KMS-11 (cell line): ENCODE results near the gene VPS51.

ENCODE experiments used
- H2AFZ ChIP-seq: fragments of 200-600 bp; sonication (generic); 2 replicates; pipeline ENCODE4 v1.6.1; 2016; ENCODE audit warnings: antibody characterized with exemption, mixed run types, low read depth
- H3K27ac ChIP-seq: fragments of 200-600 bp; sonication (generic); 2 replicates; pipeline ENCODE4 v1.6.1; 2016; ENCODE audit warnings: mild to moderate bottlenecking, mixed run types
- H3K27me3 ChIP-seq: fragments of 200-600 bp; sonication (generic); 2 replicates; pipeline ENCODE4 v1.6.1; 2017; ENCODE audit warnings: mild to moderate bottlenecking, low read depth, mixed run types, moderate library complexity; ENCODE audit not compliant: insufficient read depth
- H3K36me3 ChIP-seq: fragments of 200-600 bp; sonication (generic); 2 replicates; pipeline ENCODE4 v1.6.1; 2017; ENCODE audit warnings: mild to moderate bottlenecking, mixed run types; ENCODE audit not compliant: insufficient read depth
- H3K4me1 ChIP-seq: fragments of 200-600 bp; sonication (generic); 2 replicates; pipeline ENCODE4 v1.6.1; 2016; ENCODE audit warnings: mild to moderate bottlenecking, low read depth, mixed run types; ENCODE audit not compliant: poor library complexity, severe bottlenecking
- H3K4me2 ChIP-seq: fragments of 200-600 bp; sonication (generic); 2 replicates; pipeline ENCODE4 v1.7.0; 2016; ENCODE audit warnings: mild to moderate bottlenecking, mixed run types
- H3K4me3 ChIP-seq: fragments of 200-600 bp; sonication (generic); IDR thresholded peaks from 2 replicates; pipeline ENCODE4 v1.6.1; 2017; ENCODE audit warnings: low read depth, low read length, mixed read lengths; ENCODE audit not compliant: insufficient read depth
- H3K79me2 ChIP-seq: fragments of 200-600 bp; sonication (generic); 2 replicates; pipeline ENCODE4 v1.6.1; 2016; ENCODE audit warnings: low read depth, mixed run types; ENCODE audit not compliant: insufficient read depth
- H3K9ac ChIP-seq: fragments of 200-600 bp; sonication (generic); 2 replicates; pipeline ENCODE4 v1.6.1; 2016; ENCODE audit warnings: mild to moderate bottlenecking, mixed run types
- H4K20me1 ChIP-seq: fragments of 200-600 bp; sonication (generic); 2 replicates; pipeline ENCODE4 v1.6.1; 2016; ENCODE audit warnings: mild to moderate bottlenecking, mixed run types; ENCODE audit not compliant: insufficient read depth
- TF ChIP-seq, protein P1 (sequence below): fragments of 200-600 bp; sonication (generic); conservative IDR thresholded peaks from 2 replicates; pipeline ENCODE4 v1.6.1; 2017; ENCODE audit warnings: low read depth, mild to moderate bottlenecking, antibody characterized with exemption, low read length, moderate library complexity, mixed read lengths

Gene VPS51

DNA sequence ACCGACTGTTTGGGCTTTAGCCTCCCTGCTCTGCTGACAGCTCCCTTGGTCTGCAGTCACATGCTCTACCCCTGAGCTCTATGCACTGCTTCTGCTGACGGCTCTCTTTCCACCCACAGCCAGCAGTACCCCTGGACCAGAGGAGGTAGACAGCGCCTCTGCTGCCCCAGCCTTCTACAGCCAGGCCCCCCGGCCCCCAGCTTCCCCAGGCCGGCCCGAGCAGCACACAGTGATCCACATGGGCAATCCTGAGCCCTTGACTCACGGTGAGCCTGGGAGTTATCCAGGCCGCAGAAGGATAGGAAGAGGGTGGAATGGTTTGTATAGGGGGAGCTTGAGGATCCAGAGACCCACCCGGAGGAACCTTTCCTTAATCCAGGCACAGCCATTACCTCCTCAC, 9.2 kb upstream of the VPS51 start:
- Histone ChIP-seq H2AFZ (no peak overlapping the region), H3K79me2 (peaks cover 38% of the 10 kb centered on the region), H3K4me1 (peaks cover 78% of the 10 kb centered on the region), H3K9ac (no peak overlapping the region), H3K27me3 (no peaks in the 10 kb centered on the region), H3K27ac (peak overlapping the region; percentile 82; the same call in 1 of the 2 replicates), H3K4me3 (no peak overlapping the region), H3K4me2 (no peak overlapping the region), H3K36me3 (no peaks in the 10 kb centered on the region), H4K20me1 (no peaks in the 10 kb centered on the region)
- TF ChIP-seq, protein P1, sequence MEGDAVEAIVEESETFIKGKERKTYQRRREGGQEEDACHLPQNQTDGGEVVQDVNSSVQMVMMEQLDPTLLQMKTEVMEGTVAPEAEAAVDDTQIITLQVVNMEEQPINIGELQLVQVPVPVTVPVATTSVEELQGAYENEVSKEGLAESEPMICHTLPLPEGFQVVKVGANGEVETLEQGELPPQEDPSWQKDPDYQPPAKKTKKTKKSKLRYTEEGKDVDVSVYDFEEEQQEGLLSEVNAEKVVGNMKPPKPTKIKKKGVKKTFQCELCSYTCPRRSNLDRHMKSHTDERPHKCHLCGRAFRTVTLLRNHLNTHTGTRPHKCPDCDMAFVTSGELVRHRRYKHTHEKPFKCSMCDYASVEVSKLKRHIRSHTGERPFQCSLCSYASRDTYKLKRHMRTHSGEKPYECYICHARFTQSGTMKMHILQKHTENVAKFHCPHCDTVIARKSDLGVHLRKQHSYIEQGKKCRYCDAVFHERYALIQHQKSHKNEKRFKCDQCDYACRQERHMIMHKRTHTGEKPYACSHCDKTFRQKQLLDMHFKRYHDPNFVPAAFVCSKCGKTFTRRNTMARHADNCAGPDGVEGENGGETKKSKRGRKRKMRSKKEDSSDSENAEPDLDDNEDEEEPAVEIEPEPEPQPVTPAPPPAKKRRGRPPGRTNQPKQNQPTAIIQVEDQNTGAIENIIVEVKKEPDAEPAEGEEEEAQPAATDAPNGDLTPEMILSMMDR: no peak

DNA sequence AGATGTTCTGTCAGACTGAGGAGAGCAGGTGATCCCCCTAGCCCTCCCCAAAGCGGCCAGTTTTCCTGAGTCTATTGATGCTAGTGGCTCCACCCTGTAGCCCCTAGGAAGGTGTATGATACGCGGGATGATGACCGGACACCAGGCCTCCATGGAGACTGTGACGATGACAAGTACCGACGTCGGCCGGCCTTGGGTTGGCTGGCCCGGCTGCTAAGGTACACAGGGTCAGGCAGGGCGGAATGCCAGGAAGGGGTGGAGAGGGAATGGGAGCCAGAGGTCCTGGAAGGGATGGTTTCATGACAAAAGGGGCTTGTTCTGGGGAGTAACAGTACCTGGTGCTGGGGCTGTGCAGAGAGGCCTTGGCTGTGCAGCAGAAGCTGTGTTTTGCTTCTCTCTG, 8.8 kb upstream of the VPS51 start:
- Histone ChIP-seq H3K4me1 (peaks cover 78% of the 10 kb centered on the region), H4K20me1 (no peaks in the 10 kb centered on the region), H3K4me3 (no peak overlapping the region), H3K27me3 (no peaks in the 10 kb centered on the region), H3K79me2 (peaks cover 34% of the 10 kb centered on the region), H2AFZ (no peak overlapping the region), H3K27ac (peak overlapping the region; percentile 82; the same call in 1 of the 2 replicates), H3K36me3 (no peaks in the 10 kb centered on the region), H3K9ac (no peak overlapping the region), H3K4me2 (no peak overlapping the region; the same call in 1 of the 2 replicates)
- TF ChIP-seq, protein P1: no peak

DNA sequence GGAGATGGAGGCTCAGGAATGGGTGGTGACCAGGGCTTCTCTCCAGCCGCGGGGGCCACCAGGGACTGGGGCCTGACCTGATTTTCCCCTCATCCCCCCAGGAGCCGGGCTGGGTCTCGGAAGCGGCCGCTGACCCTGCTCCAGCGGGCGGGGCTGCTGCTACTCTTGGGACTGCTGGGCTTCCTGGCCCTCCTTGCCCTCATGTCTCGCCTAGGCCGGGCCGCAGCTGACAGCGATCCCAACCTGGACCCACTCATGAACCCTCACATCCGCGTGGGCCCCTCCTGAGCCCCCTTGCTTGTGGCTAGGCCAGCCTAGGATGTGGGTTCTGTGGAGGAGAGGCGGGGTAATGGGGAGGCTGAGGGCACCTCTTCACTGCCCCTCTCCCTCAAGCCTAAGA, 8.2 kb upstream of the VPS51 start:
- Histone ChIP-seq H3K27me3 (no peaks in the 10 kb centered on the region), H3K4me3 (no peak overlapping the region), H3K4me1 (peaks cover 78% of the 10 kb centered on the region), H4K20me1 (no peaks in the 10 kb centered on the region), H3K9ac (no peak overlapping the region), H3K27ac (peak overlapping the region; percentile 82; the same call in 1 of the 2 replicates), H2AFZ (no peak overlapping the region), H3K36me3 (no peaks in the 10 kb centered on the region), H3K79me2 (peaks cover 28% of the 10 kb centered on the region), H3K4me2 (peak overlapping the region; percentile 68)
- TF ChIP-seq, protein P1: no peak

GRCh38 chr11:65089621-65090020, 6.4 kb upstream of the VPS51 start:
- TF ChIP-seq, protein P1: no peak
- Histone ChIP-seq H3K4me1 (peaks cover 91% of the 10 kb centered on the region), H2AFZ (no peak overlapping the region), H4K20me1 (no peaks in the 10 kb centered on the region), H3K27me3 (no peaks in the 10 kb centered on the region), H3K4me2 (peak overlapping the region; percentile 68), H3K36me3 (no peaks in the 10 kb centered on the region), H3K9ac (peak overlapping the region; percentile 43; the same call in 1 of the 2 replicates), H3K4me3 (no peak overlapping the region), H3K79me2 (peaks cover 12% of the 10 kb centered on the region; the same call in 1 of the 2 replicates), H3K27ac (peak overlapping the region; percentile 82)
